H1 (cell line): ENCODE data around the gene ZNF189. TPM values are rescaled to one million over a fixed set of nuclear protein-coding genes. Genes with fewer than 3 reads are reported as not detected.

Experiments
- CTCF ChIA-PET: fragments of 300-600 bp; sonication (Branson Sonifier 250); formaldehyde crosslinking; loops from one replicate; lab custom pipeline; 2021; ENCODE audit not compliant: partially characterized antibody; lab: Charles Lee
- POLR2A ChIA-PET: fragments of 300-600 bp; sonication (Branson Sonifier 250); formaldehyde crosslinking; loops from one replicate; lab custom pipeline; 2021; ENCODE audit warnings: inconsistent platforms; ENCODE audit not compliant: partially characterized antibody; lab: Charles Lee
- DNase-seq, 2 experiments: peaks; one replicate each; pipeline versions ENCODE4 v3.0.0 to v3.0.0-alpha.2; 2010 to 2022; ENCODE audit warnings: low spot score in 2 of 2, low read depth in 1 of 2, mixed read lengths in 1 of 2
- FAIRE-seq: peaks from 2 replicates; lab custom pipeline; 2011; peaks lifted over from hg19 to GRCh38; lab: Jason Lieb, UNC
- H2AFZ ChIP-seq: 2 replicates; pipeline ENCODE4 v1.8.1; 2012; ENCODE audit warnings: low read length, inconsistent platforms
- H2AK5ac ChIP-seq: 2 replicates; pipeline ENCODE4 v1.6.1; 2013; ENCODE audit warnings: low read depth, low read length
- H2BK120ac ChIP-seq: replicated peaks from 2 replicates; pipeline ENCODE3; 2013; ENCODE audit warnings: low read depth, low read length, inconsistent platforms
- H2BK12ac ChIP-seq: 2 replicates; pipeline ENCODE4 v1.6.1; 2013; ENCODE audit warnings: low read depth, low read length
- H2BK15ac ChIP-seq: 2 replicates; pipeline ENCODE4 v1.6.1; 2013; ENCODE audit warnings: low read length
- H2BK20ac ChIP-seq: 2 replicates; pipeline ENCODE4 v1.6.1; 2013; ENCODE audit warnings: low read length
- H2BK5ac ChIP-seq: 2 replicates; pipeline ENCODE4 v1.6.1; 2013; ENCODE audit warnings: low read depth, low read length
- H3K14ac ChIP-seq: 2 replicates; pipeline ENCODE4 v1.6.1; 2013; ENCODE audit warnings: inconsistent platforms; ENCODE audit not compliant: insufficient read length
- H3K18ac ChIP-seq: 2 replicates; pipeline ENCODE4 v1.6.1; 2013; ENCODE audit warnings: low read length; ENCODE audit errors: extremely low read depth
- H3K23ac ChIP-seq: 2 replicates; pipeline ENCODE4 v1.6.1; 2013; ENCODE audit warnings: inconsistent platforms; ENCODE audit not compliant: insufficient read length
- H3K23me2 ChIP-seq: 2 replicates; pipeline ENCODE4 v1.6.1; 2013; ENCODE audit warnings: low read depth, low read length
- H3K27ac ChIP-seq: 2 replicates; pipeline ENCODE4 v1.6.1; 2011; ENCODE audit warnings: low read depth, low read length, inconsistent platforms
- H3K27me3 ChIP-seq, 4 experiments: replicated peaks in 1 of 4; 1 replicate in 1 of 4; 2 replicates in 3 of 4; pipeline versions ENCODE4 v1.6.1 to v1.8.1; 2011 to 2013; ENCODE audit warnings: low read length in 3 of 4, mild to moderate bottlenecking in 3 of 4, inconsistent platforms in 2 of 4, mixed read lengths in 2 of 4, moderate library complexity in 1 of 4; ENCODE audit not compliant: control insufficient read depth in 3 of 4, insufficient read depth in 3 of 4; ENCODE audit errors: extremely low read depth in 1 of 4
- H3K36me3 ChIP-seq, 4 experiments: 2 replicates each; pipeline versions ENCODE4 v1.6.1 to v1.8.1; 2011 to 2013; ENCODE audit warnings: mild to moderate bottlenecking in 4 of 4, low read length in 3 of 4, moderate library complexity in 2 of 4, control low read depth in 1 of 4, inconsistent platforms in 1 of 4; ENCODE audit not compliant: insufficient read depth in 4 of 4, control insufficient read depth in 2 of 4
- H3K4ac ChIP-seq: replicated peaks from 2 replicates; pipeline ENCODE3; 2013; ENCODE audit warnings: low read length, low read depth, mixed read lengths, inconsistent platforms; ENCODE audit not compliant: insufficient read length
- H3K4me1 ChIP-seq, 4 experiments: replicated peaks in 1 of 4; 1 replicate in 1 of 4; 2 replicates in 3 of 4; pipeline versions ENCODE4 v1.6.1 to v1.8.1; 2011 to 2013; ENCODE audit warnings: low read length in 3 of 4, inconsistent platforms in 2 of 4, mixed read lengths in 1 of 4; ENCODE audit not compliant: insufficient read depth in 4 of 4, control insufficient read depth in 3 of 4
- H3K4me2 ChIP-seq, 2 experiments: 2 replicates each; pipeline versions ENCODE4 v1.6.1 to v1.8.1; 2011 to 2013; ENCODE audit warnings: low read depth in 2 of 2, low read length in 2 of 2, control low read depth in 1 of 2, inconsistent platforms in 1 of 2, mild to moderate bottlenecking in 1 of 2; ENCODE audit not compliant: insufficient read depth in 1 of 2
- H3K4me3 ChIP-seq, 4 experiments: fragments of 200-600, 300-600 bp in 1 of 4; sonication (generic), shearing (Covaris generic), sonication (Bioruptor Twin) in 1 of 4; 2 replicates each; pipeline versions ENCODE4 v1.5.1 to v1.8.1; 2011 to 2016; ENCODE audit warnings: low read length in 4 of 4, low read depth in 3 of 4, control low read depth in 2 of 4, inconsistent platforms in 2 of 4, mild to moderate bottlenecking in 2 of 4, mixed read lengths in 1 of 4, moderate library complexity in 1 of 4; ENCODE audit not compliant: insufficient read depth in 2 of 4; ENCODE audit errors: extremely low read depth in 1 of 4
- H3K56ac ChIP-seq: replicated peaks from 2 replicates; pipeline ENCODE3; 2013; ENCODE audit warnings: low read depth, mild to moderate bottlenecking, mixed read lengths, low read length, inconsistent platforms; ENCODE audit not compliant: insufficient read length
- H3K79me1 ChIP-seq: 2 replicates; pipeline ENCODE4 v1.6.1; 2013; ENCODE audit warnings: low read depth, low read length, control low read depth
- H3K79me2 ChIP-seq, 2 experiments: 2 replicates each; pipeline versions ENCODE4 v1.6.1 to v1.8.1; 2012 to 2013; ENCODE audit warnings: low read length in 2 of 2, mild to moderate bottlenecking in 2 of 2, inconsistent platforms in 1 of 2; ENCODE audit not compliant: insufficient read depth in 2 of 2, control insufficient read depth in 1 of 2
- H3K9ac ChIP-seq, 4 experiments: replicated peaks in 1 of 4; 1 replicate in 1 of 4; 2 replicates in 3 of 4; pipeline versions ENCODE4 v1.6.1 to v1.8.1; 2011 to 2013; ENCODE audit warnings: low read depth in 3 of 4, low read length in 3 of 4, control low read depth in 2 of 4, mild to moderate bottlenecking in 2 of 4, moderate library complexity in 2 of 4, inconsistent platforms in 1 of 4; ENCODE audit errors: extremely low read depth in 1 of 4
- H3K9me3 ChIP-seq, 2 experiments: 2 replicates each; pipeline versions ENCODE4 v1.6.1 to v1.8.1; 2012 to 2013; ENCODE audit warnings: mild to moderate bottlenecking in 2 of 2, moderate library complexity in 2 of 2, control low read depth in 1 of 2, inconsistent platforms in 1 of 2, low read depth in 1 of 2, low read length in 1 of 2, mixed read lengths in 1 of 2; ENCODE audit not compliant: insufficient read depth in 2 of 2
- H4K20me1 ChIP-seq, 2 experiments: replicated peaks in 1 of 2; 2 replicates each; pipeline versions ENCODE3 to v1.8.1; 2011 to 2013; ENCODE audit warnings: inconsistent platforms in 2 of 2, low read length in 2 of 2, mild to moderate bottlenecking in 1 of 2; ENCODE audit not compliant: insufficient read depth in 2 of 2, control insufficient read depth in 1 of 2
- H4K5ac ChIP-seq: 2 replicates; pipeline ENCODE4 v1.6.1; 2013; ENCODE audit warnings: low read length, low read depth, mixed read lengths, inconsistent platforms; ENCODE audit not compliant: insufficient read length
- H4K8ac ChIP-seq: 2 replicates; pipeline ENCODE4 v1.8.0; 2013; ENCODE audit warnings: mild to moderate bottlenecking, moderate library complexity, low read length, inconsistent platforms; ENCODE audit not compliant: insufficient read depth; ENCODE audit errors: extremely low read depth
- H4K91ac ChIP-seq: replicated peaks from 2 replicates; pipeline ENCODE3; 2013; ENCODE audit warnings: low read length, mixed read lengths, inconsistent platforms; ENCODE audit not compliant: insufficient read length
- CEBPB ChIP-seq: IDR thresholded peaks from 2 replicates; pipeline ENCODE4 v1.6.1; 2012; ENCODE audit warnings: low read depth, low read length
- RAD21 ChIP-seq, 2 experiments: IDR thresholded peaks in 1 of 2; conservative IDR thresholded peaks in 1 of 2; 2 replicates each; pipeline ENCODE4 v1.6.1; 2011; ENCODE audit warnings: low read depth in 2 of 2, low read length in 2 of 2, improper control_type of control experiment in 1 of 2, inconsistent platforms in 1 of 2, mild to moderate bottlenecking in 1 of 2, moderate library complexity in 1 of 2
- WGBS, 2 experiments: shearing (Covaris generic) in 1 of 2; methylation state at CpG; one replicate each; pipeline versions ENCODE4 v1.1.6 to v1.1.7; 2013 to 2015; ENCODE audit warnings: low lambda C conversion rate in 2 of 2, mixed read lengths in 2 of 2, inconsistent platforms in 1 of 2, low coverage in 1 of 2, missing lambda C conversion rate in 1 of 2; ENCODE audit not compliant: insufficient replicate concordance in 2 of 2, insufficient coverage in 1 of 2, insufficient read length in 1 of 2; ENCODE audit errors: extremely low coverage in 1 of 2, missing lambda C conversion rate in 1 of 2; 5-methylcytosine and 5-hydroxymethylcytosine counted together
- polyA plus RNA-seq, 7 experiments: library from polyadenylated mRNA; depleted of rRNA in 3 of 7; stranded (reverse) in 5 of 7; unstranded in 2 of 7; fragments of >200 nt in 5 of 7; fragments of 200-250 nt in 2 of 7; gene quantifications; 1 replicate in 5 of 7; 2 replicates in 1 of 7; 4 replicates in 1 of 7; pipeline versions ENCODE4 v1.2.1 to v1.2.3, GENCODE V29; 2011 to 2013; ENCODE audit warnings: missing spikeins in 2 of 7, mixed read lengths in 2 of 7
- total RNA-seq: library from RNA; stranded (reverse); fragmentation: NEBNext Ultra II Directional; extraction: Animal tissue kit (Norgen Biotek cat#: 25700); gene quantifications from 2 replicates; pipeline ENCODE4 v1.2.1, GENCODE V29; 2021
- TF ChIP-seq, protein P1 (sequence below), 3 experiments: IDR thresholded peaks; 1 replicate in 2 of 3; 2 replicates in 1 of 3; pipeline versions ENCODE4 v1.5.1 to v1.6.1; 2011; ENCODE audit warnings: low read length in 3 of 3, mild to moderate bottlenecking in 3 of 3, inconsistent platforms in 2 of 3, low read depth in 1 of 3, moderate library complexity in 1 of 3; ENCODE audit not compliant: insufficient read depth in 1 of 3; ENCODE audit errors: control extremely low read depth in 1 of 3

ZNF189 gene
- total and polyA plus RNA-seq, 2 of the 8 experiments (the other 6 are each of a cell fraction or from before 2014, with no cell fraction given), result 1.9 to 12.3 TPM

DNA sequence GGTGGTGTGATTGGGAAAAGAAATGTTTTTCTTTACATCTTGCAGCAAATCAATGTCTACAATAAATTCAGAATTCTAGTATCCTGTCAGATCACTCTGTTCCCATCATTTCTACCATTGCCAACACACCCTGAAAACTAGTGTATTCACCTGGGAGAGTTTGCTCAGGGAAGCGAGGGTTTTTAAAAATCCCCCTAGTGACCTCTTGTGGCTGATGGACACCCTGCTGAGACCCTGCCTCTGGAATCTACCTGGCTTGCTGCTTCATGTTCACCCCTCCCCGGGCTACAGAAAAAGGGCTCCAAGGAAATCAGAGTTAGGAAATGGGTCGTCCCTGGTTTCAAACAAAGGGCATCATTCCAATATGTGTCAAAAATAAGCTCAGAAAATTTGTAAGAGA lies 58.4 kb downstream of the ZNF189 start:
- Histone ChIP-seq H3K18ac (no peak overlapping the region), H3K79me2 (no peaks in the 10 kb centered on the region), H3K4me1 (peaks cover 0 to 6% (median 4%) of the 10 kb centered on the region in 4 experiments; a peak in 2 of 7 replicates), H2AK5ac (no peak overlapping the region), H2BK15ac (no peak overlapping the region), H3K14ac (no peak overlapping the region), H3K4ac (no peak overlapping the region), H3K79me1 (no peaks in the 10 kb centered on the region), H3K9me3 (peaks cover 0 to 6% of the 10 kb centered on the region in 2 experiments; a peak in 2 of 4 replicates), H3K9ac (no peak overlapping the region), H2BK120ac (no peak overlapping the region), H4K91ac (no peak overlapping the region), H4K8ac (no peak overlapping the region), H3K36me3 (no peaks in the 10 kb centered on the region), H3K4me3 (no peak overlapping the region), H4K5ac (no peak overlapping the region), H3K23ac (no peak overlapping the region), H2BK5ac (no peak overlapping the region), H3K23me2 (no peaks in the 10 kb centered on the region), H2AFZ (no peak overlapping the region), H2BK20ac (no peak overlapping the region), H4K20me1 (no peaks in the 10 kb centered on the region), H2BK12ac (no peak overlapping the region), H3K4me2 (peak overlapping the region in 1 of 2 experiments; percentile 31; a peak in 1 of 4 replicates), H3K27ac (no peak overlapping the region), H3K27me3 (no peaks in the 10 kb centered on the region), H3K56ac (no peak overlapping the region)
- peak in 1 of 2 experiments; percentile 58 for DNase-seq
- ChIA-PET POLR2A (interaction anchor here (2.5 kb wide), 1 partner anchor 8 kb away, joined by 6 read pairs; no protein-coding TSS in a partner anchor), CTCF (interaction anchor here (0.8 to 14.0 kb wide), 9 partner anchors 8 to 72 kb away, joined by 3 to 447 read pairs (median 6); partner anchors contain the start of gene RNF20)
- WGBS, 2 experiments, result 22% methylated on average over 3 of the region's 3 CpGs; no CpG with 5 or more reads in 1 of the 2 experiments
- TF ChIP-seq, protein P1, sequence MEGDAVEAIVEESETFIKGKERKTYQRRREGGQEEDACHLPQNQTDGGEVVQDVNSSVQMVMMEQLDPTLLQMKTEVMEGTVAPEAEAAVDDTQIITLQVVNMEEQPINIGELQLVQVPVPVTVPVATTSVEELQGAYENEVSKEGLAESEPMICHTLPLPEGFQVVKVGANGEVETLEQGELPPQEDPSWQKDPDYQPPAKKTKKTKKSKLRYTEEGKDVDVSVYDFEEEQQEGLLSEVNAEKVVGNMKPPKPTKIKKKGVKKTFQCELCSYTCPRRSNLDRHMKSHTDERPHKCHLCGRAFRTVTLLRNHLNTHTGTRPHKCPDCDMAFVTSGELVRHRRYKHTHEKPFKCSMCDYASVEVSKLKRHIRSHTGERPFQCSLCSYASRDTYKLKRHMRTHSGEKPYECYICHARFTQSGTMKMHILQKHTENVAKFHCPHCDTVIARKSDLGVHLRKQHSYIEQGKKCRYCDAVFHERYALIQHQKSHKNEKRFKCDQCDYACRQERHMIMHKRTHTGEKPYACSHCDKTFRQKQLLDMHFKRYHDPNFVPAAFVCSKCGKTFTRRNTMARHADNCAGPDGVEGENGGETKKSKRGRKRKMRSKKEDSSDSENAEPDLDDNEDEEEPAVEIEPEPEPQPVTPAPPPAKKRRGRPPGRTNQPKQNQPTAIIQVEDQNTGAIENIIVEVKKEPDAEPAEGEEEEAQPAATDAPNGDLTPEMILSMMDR (IDR thresholded peaks at IDR 0.05; ENCODE audit: control extremely low read depth in 1 of 3, insufficient read depth in 1 of 3, low read depth in 1 of 3, low read length in 3 of 3), result peak in 2 of 3 experiments; percentile 9 to 33; a peak in 3 of 4 replicates
- TF ChIP-seq CEBPB (no peak), RAD21 (IDR thresholded peaks at IDR 0.05 in 1 of 2, conservative IDR thresholded peaks at IDR 0.05 in 1 of 2; ENCODE audit: low read depth in 2 of 2, low read length in 2 of 2) (peak in 1 of 2 experiments; percentile 41; a peak in 1 of 4 replicates)
- no peak for FAIRE-seq
